Endothelial cell (in vitro differentiated cells): Measurements from ENCODE around the gene RPL41. TPM values are rescaled to one million over a fixed set of nuclear protein-coding genes. Genes with fewer than 3 reads are reported as not detected.
"Not testable (repeated sequence)": the region's sequence is repeated elsewhere in the genome, so short reads cannot be mapped to it uniquely, and the experiment has no call there.

ENCODE experiments used
- DNase-seq: peaks from one replicate; pipeline ENCODE4 v3.0.0; 2021; ENCODE audit warnings: low spot score
- H3K27ac Mint-ChIP-seq: one replicate; pipeline ENCODE4 v1.8.0; 2021; ENCODE audit warnings: mixed read lengths, inconsistent platforms; ENCODE audit not compliant: unreplicated experiment
- H3K27me3 Mint-ChIP-seq: one replicate; pipeline ENCODE4 v1.8.0; 2021; ENCODE audit warnings: mild to moderate bottlenecking, moderate library complexity, mixed read lengths, inconsistent platforms; ENCODE audit not compliant: unreplicated experiment
- H3K36me3 Mint-ChIP-seq: one replicate; pipeline ENCODE4 v1.8.0; 2021; ENCODE audit warnings: mild to moderate bottlenecking, low read depth, mixed read lengths, inconsistent platforms; ENCODE audit not compliant: unreplicated experiment
- H3K4me1 Mint-ChIP-seq: one replicate; pipeline ENCODE4 v1.8.0; 2021; ENCODE audit warnings: mild to moderate bottlenecking, mixed read lengths, inconsistent platforms; ENCODE audit not compliant: unreplicated experiment
- H3K4me3 Mint-ChIP-seq: one replicate; pipeline ENCODE4 v1.8.0; 2021; ENCODE audit warnings: mild to moderate bottlenecking, mixed read lengths, inconsistent platforms; ENCODE audit not compliant: unreplicated experiment
- H3K9me3 Mint-ChIP-seq: one replicate; pipeline ENCODE4 v1.8.0; 2021; ENCODE audit warnings: mixed read lengths, inconsistent platforms; ENCODE audit not compliant: unreplicated experiment
- total RNA-seq: library from RNA; stranded (reverse); fragmentation: NEBNext Ultra II Directional; extraction: Animal tissue kit (Norgen Biotek cat#: 25700); gene quantifications from one replicate; pipeline ENCODE4 v1.2.1, GENCODE V29; 2021; ENCODE audit not compliant: unreplicated experiment
- TF ChIP-seq, protein P1 (sequence below): fragments of 200-600 bp; sonication (generic); IDR thresholded peaks from one replicate; pipeline ENCODE4 v1.5.0; 2021; ENCODE audit warnings: antibody characterized with exemption; ENCODE audit not compliant: unreplicated experiment

The RPL41 gene
- total RNA-seq, 1 donor from 2014 or later, result 3,242 TPM

- TF ChIP-seq, protein P1, sequence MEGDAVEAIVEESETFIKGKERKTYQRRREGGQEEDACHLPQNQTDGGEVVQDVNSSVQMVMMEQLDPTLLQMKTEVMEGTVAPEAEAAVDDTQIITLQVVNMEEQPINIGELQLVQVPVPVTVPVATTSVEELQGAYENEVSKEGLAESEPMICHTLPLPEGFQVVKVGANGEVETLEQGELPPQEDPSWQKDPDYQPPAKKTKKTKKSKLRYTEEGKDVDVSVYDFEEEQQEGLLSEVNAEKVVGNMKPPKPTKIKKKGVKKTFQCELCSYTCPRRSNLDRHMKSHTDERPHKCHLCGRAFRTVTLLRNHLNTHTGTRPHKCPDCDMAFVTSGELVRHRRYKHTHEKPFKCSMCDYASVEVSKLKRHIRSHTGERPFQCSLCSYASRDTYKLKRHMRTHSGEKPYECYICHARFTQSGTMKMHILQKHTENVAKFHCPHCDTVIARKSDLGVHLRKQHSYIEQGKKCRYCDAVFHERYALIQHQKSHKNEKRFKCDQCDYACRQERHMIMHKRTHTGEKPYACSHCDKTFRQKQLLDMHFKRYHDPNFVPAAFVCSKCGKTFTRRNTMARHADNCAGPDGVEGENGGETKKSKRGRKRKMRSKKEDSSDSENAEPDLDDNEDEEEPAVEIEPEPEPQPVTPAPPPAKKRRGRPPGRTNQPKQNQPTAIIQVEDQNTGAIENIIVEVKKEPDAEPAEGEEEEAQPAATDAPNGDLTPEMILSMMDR, result no peak
- H3K27ac Mint-ChIP-seq, result peak overlapping the region; percentile 100
- H3K4me1 Mint-ChIP-seq, result peaks cover 36% of the 10 kb centered on the region
- H3K36me3 Mint-ChIP-seq, result peaks cover 63% of the 10 kb centered on the region
- peaks cover 25% of the 10 kb centered on the region for H3K27me3 Mint-ChIP-seq
- H3K4me3 Mint-ChIP-seq, result peak overlapping the region; percentile 99
- no peak for DNase-seq
- no peaks in the 10 kb centered on the region for H3K9me3 Mint-ChIP-seq
Observed at GRCh38 chr12:56115329-56115728, 1.1 kb upstream of the RPL41 start.

DNA sequence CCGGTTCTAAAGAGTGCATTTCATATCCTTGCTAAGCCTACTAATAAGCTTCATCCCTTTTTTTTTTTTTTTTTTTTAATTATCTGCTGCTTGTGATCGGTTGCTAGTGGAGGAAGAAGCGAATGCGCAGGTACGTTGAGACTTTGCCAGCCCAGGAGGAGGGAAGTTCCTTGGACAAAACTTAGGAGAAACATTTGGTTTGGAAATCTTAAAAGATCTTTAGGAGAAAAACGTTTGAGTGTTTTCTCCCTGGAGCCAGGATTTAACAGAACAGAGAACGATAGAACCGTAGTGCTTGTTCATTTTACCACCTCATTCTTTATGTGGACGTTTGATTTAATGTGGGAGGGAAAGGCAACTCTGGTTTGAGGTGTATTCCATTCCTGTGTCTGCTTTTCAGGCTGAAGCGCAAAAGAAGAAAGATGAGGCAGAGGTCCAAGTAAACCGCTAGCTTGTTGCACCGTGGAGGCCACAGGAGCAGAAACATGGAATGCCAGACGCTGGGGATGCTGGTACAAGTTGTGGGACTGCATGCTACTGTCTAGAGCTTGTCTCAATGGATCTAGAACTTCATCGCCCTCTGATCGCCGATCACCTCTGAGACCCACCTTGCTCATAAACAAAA lies 761 bp downstream of the RPL41 start:
- Mint-ChIP-seq H3K4me1 (peaks cover 37% of the 10 kb centered on the region), H3K27ac (peak overlapping the region; percentile 100), H3K36me3 (peaks cover 60% of the 10 kb centered on the region), H3K27me3 (peaks cover 25% of the 10 kb centered on the region), H3K4me3 (peak overlapping the region; percentile 99)
- H3K9me3 Mint-ChIP-seq, DNase-seq: not testable (repeated sequence)

DNA sequence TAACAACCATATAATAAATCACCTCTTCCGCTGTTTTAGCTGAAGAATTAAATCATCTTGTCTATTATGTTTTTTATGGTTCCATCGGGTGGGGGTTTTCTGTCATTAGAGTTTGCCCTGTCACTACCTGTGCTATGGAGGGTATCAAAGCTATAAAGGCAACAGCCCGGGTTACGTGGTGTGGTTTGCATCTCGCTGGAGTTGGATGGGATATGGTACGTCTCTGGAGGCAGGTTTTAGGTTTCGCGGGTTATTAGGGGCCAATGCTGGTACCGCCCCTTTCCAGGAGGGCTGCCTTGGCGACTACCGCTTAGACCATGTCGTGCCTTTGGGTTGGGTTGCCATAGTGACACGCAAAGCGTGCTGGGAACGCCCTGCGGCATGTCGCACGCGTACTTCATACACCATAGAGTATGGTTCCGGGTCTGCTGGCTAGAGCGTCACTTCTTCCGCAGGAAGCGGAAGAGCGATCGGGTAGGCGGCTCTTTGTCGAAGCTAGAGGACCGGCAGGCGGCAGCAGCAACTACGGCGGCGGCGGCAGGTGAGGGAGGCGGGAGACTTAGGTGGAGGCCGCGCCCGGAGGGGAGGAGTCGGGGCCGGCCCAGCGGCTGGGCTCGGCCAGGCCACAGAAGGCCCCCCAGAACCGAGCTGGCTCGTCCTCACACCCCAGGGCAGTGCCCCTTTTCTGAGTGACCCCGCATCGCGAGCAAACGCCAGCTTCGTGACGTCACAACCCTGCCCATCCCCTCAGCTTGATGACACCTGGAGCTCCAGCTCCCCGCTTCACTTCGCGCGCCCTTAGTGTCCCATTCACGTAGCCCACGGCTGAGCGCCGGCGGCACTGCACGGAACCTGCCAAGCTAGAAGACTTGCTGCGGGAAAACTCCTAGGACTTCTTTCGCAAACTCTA lies 1.6 kb downstream of the RPL41 start, which contains the start of gene ZC3H10:
Gene ZC3H10 (plus strand): TSS at position 489 of the 910 bp plus-strand sequence. CDS start 2,297 bp downstream, outside the sequence.
- peak within 1 kb of the TSS; percentile 100 for H3K27ac Mint-ChIP-seq
- peaks cover 25% of the 10 kb centered on the region for H3K27me3 Mint-ChIP-seq
- H3K4me1 Mint-ChIP-seq, result peaks cover 40% of the 10 kb centered on the region
- TF ChIP-seq, protein P1, result no peak
- H3K36me3 Mint-ChIP-seq, result peaks cover 57% of the 10 kb centered on the region
- peak; percentile 94 for DNase-seq
- no peaks in the 10 kb centered on the region for H3K9me3 Mint-ChIP-seq
- H3K4me3 Mint-ChIP-seq, result peak within 1 kb of the TSS; percentile 99

GRCh38 chr12:56118688-56119357 lies 2.4 kb downstream of the RPL41 start:
- Mint-ChIP-seq H3K4me3 (peak overlapping the region; percentile 99), H3K9me3 (no peaks in the 10 kb centered on the region), H3K36me3 (peaks cover 51% of the 10 kb centered on the region), H3K27ac (peak overlapping the region; percentile 100), H3K4me1 (peaks cover 44% of the 10 kb centered on the region), H3K27me3 (peaks cover 25% of the 10 kb centered on the region)
- TF ChIP-seq, protein P1, result no peak
- DNase-seq, result no peak

GRCh38 chr12:56119361-56119796 lies 2.9 kb downstream of the RPL41 start:
- peaks cover 51% of the 10 kb centered on the region for H3K36me3 Mint-ChIP-seq
- H3K4me3 Mint-ChIP-seq, result peak overlapping the region; percentile 99
- TF ChIP-seq, protein P1, result peak; percentile 67
- peak; percentile 68 for DNase-seq
- peaks cover 50% of the 10 kb centered on the region for H3K4me1 Mint-ChIP-seq
- H3K27ac Mint-ChIP-seq, result peak overlapping the region; percentile 100
- peaks cover 25% of the 10 kb centered on the region for H3K27me3 Mint-ChIP-seq
- no peaks in the 10 kb centered on the region for H3K9me3 Mint-ChIP-seq
